MM.1S (cell line): Measurements from ENCODE around the gene SMARCA4.

Experiments used
- DNase-seq: peaks from one replicate; pipeline ENCODE4 v3.0.0-alpha.2; 2015
- H2AFZ ChIP-seq: fragments of 300-600 bp; sonication (generic); 2 replicates; pipeline ENCODE4 v1.6.0; 2016; ENCODE audit warnings: antibody characterized with exemption, low read length
- H3F3A ChIP-seq: fragments of 300-600 bp; sonication (generic); 2 replicates; pipeline ENCODE4 v1.6.1; 2016; ENCODE audit warnings: mild to moderate bottlenecking, antibody characterized with exemption, low read length, moderate library complexity, mixed read lengths; ENCODE audit not compliant: insufficient read depth
- H3K27ac ChIP-seq: fragments of 300-600 bp; sonication (generic); 2 replicates; pipeline ENCODE4 v1.5.1; 2016; ENCODE audit warnings: mild to moderate bottlenecking, low read length
- H3K27me3 ChIP-seq: fragments of 300-600 bp; sonication (generic); replicated peaks from 2 replicates; pipeline ENCODE4 v1.6.0; 2016; ENCODE audit warnings: low read length; ENCODE audit not compliant: insufficient read depth
- H3K36me3 ChIP-seq: fragments of 300-600 bp; sonication (generic); replicated peaks from 2 replicates; pipeline ENCODE4 v1.6.1; 2016; ENCODE audit warnings: mild to moderate bottlenecking, low read length, mixed read lengths; ENCODE audit not compliant: insufficient read depth
- H3K4me1 ChIP-seq: fragments of 300-600 bp; sonication (generic); 2 replicates; pipeline ENCODE4 v1.6.1; 2016; ENCODE audit warnings: low read length, mixed read lengths
- H3K4me2 ChIP-seq: fragments of 300-600 bp; sonication (generic); 2 replicates; pipeline ENCODE4 v1.6.0; 2016; ENCODE audit warnings: low read depth, low read length
- H3K4me3 ChIP-seq: fragments of 300-600 bp; sonication (generic); 2 replicates; pipeline ENCODE4 v1.5.1; 2016; ENCODE audit warnings: low read length, mixed read lengths
- H3K79me2 ChIP-seq: fragments of 300-600 bp; sonication (generic); 2 replicates; pipeline ENCODE4 v1.6.1; 2016; ENCODE audit warnings: mixed run types, low read length, mixed read lengths
- H3K9ac ChIP-seq: fragments of 300-600 bp; sonication (generic); 2 replicates; pipeline ENCODE4 v1.6.1; 2016; ENCODE audit warnings: low read length, mixed read lengths
- H3K9me2 ChIP-seq: fragments of 300-600 bp; sonication (generic); replicated peaks from 2 replicates; pipeline ENCODE4 v1.6.1; 2016; ENCODE audit warnings: mild to moderate bottlenecking, low read length, mixed read lengths; ENCODE audit not compliant: insufficient read depth
- H3K9me3 ChIP-seq: fragments of 300-600 bp; sonication (generic); replicated peaks from 2 replicates; pipeline ENCODE4 v1.6.1; 2016; ENCODE audit warnings: mild to moderate bottlenecking, low read length, mixed read lengths; ENCODE audit not compliant: insufficient read depth
- H4K20me1 ChIP-seq: fragments of 300-600 bp; sonication (generic); 2 replicates; pipeline ENCODE4 v1.6.1; 2016; ENCODE audit warnings: mild to moderate bottlenecking, low read length, moderate library complexity, mixed read lengths; ENCODE audit not compliant: insufficient read depth
- CTCF ChIP-seq: fragments of 300-600 bp; sonication (generic); IDR thresholded peaks from 2 replicates; pipeline ENCODE4 v1.5.1; 2016; ENCODE audit warnings: antibody characterized with exemption, low read length, mixed read lengths
- EZH2 ChIP-seq: fragments of 300-600 bp; sonication (generic); optimal IDR thresholded peaks from 2 replicates; pipeline ENCODE3; 2017; ENCODE audit warnings: low read depth, mild to moderate bottlenecking, antibody characterized with exemption, low read length, mixed read lengths
- EZH2phosphoT487 ChIP-seq: fragments of 300-600 bp; sonication (generic); IDR thresholded peaks from 2 replicates; pipeline ENCODE4 v1.6.1; 2018; ENCODE audit warnings: antibody characterized with exemption, low read length

SMARCA4 gene

GRCh38 chr19:10920781-10921180 lies 40.0 kb upstream of the SMARCA4 start:
- Histone ChIP-seq H3K9ac (no peak overlapping the region), H3K9me3 (no peaks in the 10 kb centered on the region), H3K79me2 (no peaks in the 10 kb centered on the region), H4K20me1 (no peaks in the 10 kb centered on the region), H2AFZ (no peak overlapping the region), H3K9me2 (no peaks in the 10 kb centered on the region), H3K4me1 (no peaks in the 10 kb centered on the region), H3K36me3 (no peaks in the 10 kb centered on the region), H3K4me3 (no peak overlapping the region), H3K4me2 (no peak overlapping the region), H3K27me3 (no peaks in the 10 kb centered on the region), H3K27ac (no peak overlapping the region), H3F3A (no peaks in the 10 kb centered on the region)
- TF ChIP-seq CTCF (no peak), EZH2phosphoT487 (no peak), EZH2 (no peak)
- no peak for DNase-seq

DNA sequence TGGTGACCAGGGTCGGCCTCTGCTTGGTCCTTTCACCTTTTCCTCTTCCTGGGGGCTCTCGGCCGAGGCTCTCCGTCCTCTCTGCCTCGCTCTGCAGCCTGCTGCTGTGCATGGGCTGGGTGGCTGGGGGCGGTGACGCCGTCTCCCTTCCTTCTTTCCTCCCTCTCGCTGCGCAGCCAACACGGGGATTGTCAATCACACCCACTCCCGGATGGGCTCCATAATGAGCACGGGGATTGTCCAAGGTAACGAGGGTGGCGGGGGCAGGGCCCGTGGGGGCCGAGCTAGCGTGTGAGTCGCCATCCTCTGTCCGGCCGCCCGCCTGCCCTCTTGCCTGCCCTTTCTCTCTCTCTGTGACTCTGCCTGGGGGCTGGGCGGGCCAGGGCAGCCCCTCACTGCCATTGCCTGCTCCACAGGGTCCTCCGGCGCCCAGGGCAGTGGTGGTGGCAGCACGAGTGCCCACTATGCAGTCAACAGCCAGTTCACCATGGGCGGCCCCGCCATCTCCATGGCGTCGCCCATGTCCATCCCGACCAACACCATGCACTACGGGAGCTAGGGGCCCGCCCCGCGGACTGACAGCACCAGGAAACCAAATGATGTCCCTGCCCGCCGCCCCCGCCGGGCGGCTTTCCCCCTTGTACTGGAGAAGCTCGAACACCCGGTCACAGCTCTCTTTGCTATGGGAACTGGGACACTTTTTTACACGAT lies 39.5 kb upstream of the SMARCA4 start:
- no peaks in the 10 kb centered on the region for H3K4me1 ChIP-seq
- no peaks in the 10 kb centered on the region for H3K27me3 ChIP-seq
- no peak overlapping the region for H3K4me2 ChIP-seq
- H3K36me3 ChIP-seq, result no peaks in the 10 kb centered on the region
- no peaks in the 10 kb centered on the region for H3F3A ChIP-seq
- TF ChIP-seq EZH2phosphoT487, result no peak
- no peak for TF ChIP-seq EZH2
- no peak for TF ChIP-seq CTCF
- no peak overlapping the region for H3K9ac ChIP-seq
- no peak for DNase-seq
- H3K27ac ChIP-seq, result no peak overlapping the region
- no peaks in the 10 kb centered on the region for H3K9me3 ChIP-seq
- H3K4me3 ChIP-seq, result no peak overlapping the region
- H4K20me1 ChIP-seq, result no peaks in the 10 kb centered on the region
- H2AFZ ChIP-seq, result no peak overlapping the region
- H3K79me2 ChIP-seq, result no peaks in the 10 kb centered on the region
- no peaks in the 10 kb centered on the region for H3K9me2 ChIP-seq

GRCh38 chr19:10921910-10922637 lies 38.8 kb upstream of the SMARCA4 start:
- Histone ChIP-seq H3K9me2 (no peaks in the 10 kb centered on the region), H3K79me2 (peaks cover under 1% of the 10 kb centered on the region; the same call in 1 of the 2 replicates), H3K4me1 (peaks cover under 1% of the 10 kb centered on the region; the same call in 1 of the 2 replicates), H3F3A (no peaks in the 10 kb centered on the region), H3K9me3 (no peaks in the 10 kb centered on the region), H4K20me1 (no peaks in the 10 kb centered on the region), H3K4me2 (no peak overlapping the region), H3K36me3 (no peaks in the 10 kb centered on the region), H3K27ac (no peak overlapping the region), H3K27me3 (no peaks in the 10 kb centered on the region), H3K4me3 (no peak overlapping the region), H2AFZ (no peak overlapping the region), H3K9ac (no peak overlapping the region)
- no peak for TF ChIP-seq EZH2phosphoT487
- TF ChIP-seq EZH2, result no peak
- TF ChIP-seq CTCF, result no peak
- DNase-seq, result no peak
